ENCODE measurements around the gene C18orf63.

DNA sequence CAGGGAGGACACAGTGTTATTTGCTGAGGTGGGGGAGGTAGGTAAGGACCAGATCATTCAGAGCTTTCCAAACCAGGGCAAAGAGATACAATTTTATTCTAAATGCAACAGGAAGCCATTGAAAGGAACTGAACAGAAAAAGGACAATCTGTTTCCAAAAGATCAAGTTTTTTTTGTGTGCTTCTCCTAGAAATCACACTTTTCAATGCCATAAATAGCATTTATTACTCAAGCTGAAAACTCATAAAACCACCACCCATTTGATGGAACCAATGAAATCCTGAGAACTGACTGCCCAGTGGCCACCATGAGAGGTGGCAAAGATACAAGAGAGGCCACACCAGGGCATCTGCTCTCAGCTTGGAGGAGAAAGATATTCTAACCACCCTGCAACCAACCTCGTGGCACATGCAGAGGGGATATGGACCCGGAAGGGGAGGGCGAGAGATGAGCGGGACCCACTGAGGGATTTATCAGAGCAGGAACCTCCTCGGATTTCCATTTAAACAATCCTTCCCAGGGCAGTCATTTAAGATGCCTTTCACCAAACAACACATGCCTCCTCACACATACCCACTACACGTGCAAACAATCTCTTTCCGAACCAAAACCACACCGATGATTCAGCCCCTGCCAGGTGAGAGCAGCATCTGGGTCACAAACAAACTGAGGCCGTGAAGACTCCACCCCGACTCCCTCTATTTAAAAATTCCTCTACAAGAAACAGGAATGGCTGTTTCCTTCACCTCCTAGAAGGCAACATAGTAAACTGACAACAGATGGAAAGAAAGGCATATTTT, 32.7 kb upstream of the C18orf63 start:
- no peak for TF ChIP-seq CTCF (conservative IDR thresholded peaks at IDR 0.05; ENCODE audit: low read depth, low read length)
- TF ChIP-seq EZH2 (IDR thresholded peaks at IDR 0.05; ENCODE audit: borderline replicate concordance, low read depth, low read length, poor library complexity, severe bottlenecking), result no peak
